ENCODE data around the gene NRG3.

NRG3 gene

GRCh38 chr10:82234173-82234572 is 359.2 kb downstream of the NRG3 start:
- no peak for DNase-seq

GRCh38 chr10:82236084-82236731 is 361.2 kb downstream of the NRG3 start:
- no peak for DNase-seq

- DNase-seq: no peak
Observed at GRCh38 chr10:82238291-82238690, 363.3 kb downstream of the NRG3 start.

- no peak for DNase-seq
Observed at GRCh38 chr10:82240408-82240807, 365.4 kb downstream of the NRG3 start.

GRCh38 chr10:82242778-82243177 is 367.8 kb downstream of the NRG3 start:
- no peak for DNase-seq

- no peak for DNase-seq
Observed at GRCh38 chr10:82245157-82245556, 370.2 kb downstream of the NRG3 start.

GRCh38 chr10:82245906-82246560 is 371.0 kb downstream of the NRG3 start:
- DNase-seq: no peak

GRCh38 chr10:82249141-82249540 is 374.1 kb downstream of the NRG3 start:
- no peak for DNase-seq

GRCh38 chr10:82251222-82251906 is 376.4 kb downstream of the NRG3 start:
- no peak for DNase-seq

- no peak for DNase-seq
Observed at GRCh38 chr10:82252081-82252480, 377.1 kb downstream of the NRG3 start.

GRCh38 chr10:82254237-82254636 is 379.2 kb downstream of the NRG3 start:
- DNase-seq: no peak

- DNase-seq: no peak
Observed at GRCh38 chr10:82256275-82256674, 381.3 kb downstream of the NRG3 start.

- no peak for DNase-seq
Observed at GRCh38 chr10:82266438-82266837, 391.4 kb downstream of the NRG3 start.

GRCh38 chr10:82267014-82267413 is 392.0 kb downstream of the NRG3 start:
- no peak for DNase-seq

- no peak for DNase-seq
Observed at GRCh38 chr10:82267465-82267864, 392.5 kb downstream of the NRG3 start.

- no peak for DNase-seq
Observed at GRCh38 chr10:82267960-82268359, 393.0 kb downstream of the NRG3 start.

GRCh38 chr10:82277591-82277990 is 402.6 kb downstream of the NRG3 start:
- DNase-seq: no peak

- no peak for DNase-seq
Observed at GRCh38 chr10:82278401-82279182, 403.6 kb downstream of the NRG3 start.

GRCh38 chr10:82282782-82283456 is 407.9 kb downstream of the NRG3 start:
- DNase-seq: no peak

- no peak for DNase-seq
Observed at GRCh38 chr10:82284180-82284579, 409.2 kb downstream of the NRG3 start.

- DNase-seq: no peak
Observed at GRCh38 chr10:82288461-82288881, 413.5 kb downstream of the NRG3 start.

GRCh38 chr10:82289945-82290344 is 415.0 kb downstream of the NRG3 start:
- DNase-seq: no peak

GRCh38 chr10:82294874-82295378 is 419.9 kb downstream of the NRG3 start:
- no peak for DNase-seq
